ENCODE results near the gene ADORA2A. TPM values are rescaled to one million over a fixed set of nuclear protein-coding genes. Genes with fewer than 3 reads are reported as not detected.

ADORA2A gene
- total RNA-seq, 1 experiment from 2014 or later: 3.6 TPM

DNA sequence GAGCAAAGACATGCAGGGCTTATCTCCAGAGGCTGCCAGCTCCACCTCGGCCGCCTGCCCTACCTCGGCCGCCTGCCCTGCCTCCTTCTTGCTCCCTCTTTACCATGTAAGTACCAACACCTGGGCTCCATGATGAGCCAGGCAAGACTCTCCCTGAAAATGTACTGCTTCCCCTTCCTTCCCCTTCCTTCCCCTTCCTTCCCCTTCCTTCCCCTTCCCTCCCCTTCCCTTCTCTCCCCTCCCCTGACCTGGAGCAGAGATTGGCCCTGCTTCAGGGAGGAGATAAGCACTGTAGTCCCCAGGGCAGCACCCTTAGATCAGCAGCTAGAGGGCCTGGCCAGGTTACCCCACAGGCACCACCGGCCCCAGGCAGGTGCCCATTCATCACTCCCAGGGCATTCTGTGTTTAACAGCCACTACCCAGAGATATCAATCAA is 25.4 kb upstream of the ADORA2A start (continued):
- TF ChIP-seq, protein P1, sequence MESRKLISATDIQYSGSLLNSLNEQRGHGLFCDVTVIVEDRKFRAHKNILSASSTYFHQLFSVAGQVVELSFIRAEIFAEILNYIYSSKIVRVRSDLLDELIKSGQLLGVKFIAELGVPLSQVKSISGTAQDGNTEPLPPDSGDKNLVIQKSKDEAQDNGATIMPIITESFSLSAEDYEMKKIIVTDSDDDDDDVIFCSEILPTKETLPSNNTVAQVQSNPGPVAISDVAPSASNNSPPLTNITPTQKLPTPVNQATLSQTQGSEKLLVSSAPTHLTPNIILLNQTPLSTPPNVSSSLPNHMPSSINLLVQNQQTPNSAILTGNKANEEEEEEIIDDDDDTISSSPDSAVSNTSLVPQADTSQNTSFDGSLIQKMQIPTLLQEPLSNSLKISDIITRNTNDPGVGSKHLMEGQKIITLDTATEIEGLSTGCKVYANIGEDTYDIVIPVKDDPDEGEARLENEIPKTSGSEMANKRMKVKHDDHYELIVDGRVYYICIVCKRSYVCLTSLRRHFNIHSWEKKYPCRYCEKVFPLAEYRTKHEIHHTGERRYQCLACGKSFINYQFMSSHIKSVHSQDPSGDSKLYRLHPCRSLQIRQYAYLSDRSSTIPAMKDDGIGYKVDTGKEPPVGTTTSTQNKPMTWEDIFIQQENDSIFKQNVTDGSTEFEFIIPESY (IDR thresholded peaks at IDR 0.05; ENCODE audit: extremely low read depth, insufficient replicate concordance, low read length): no peak

- H3K9ac ChIP-seq (ENCODE audit: low read length): peak overlapping the region; percentile 32; the same call in 1 of the 2 replicates
- CTCF ChIA-PET: interaction anchor here (1.4 kb wide), 1 partner anchor 21 kb away, joined by 3 read pairs; no protein-coding TSS in a partner anchor
Measured at GRCh38 chr22:24402460-24403192, 24.8 kb upstream of the ADORA2A start.

More at GRCh38 chr22:24402460-24403192, 24.8 kb upstream of the ADORA2A start:
- intact Hi-C loops (cut with micrococcal nuclease): no loop called here
- no peaks in the 10 kb centered on the region for H3K9me3 ChIP-seq (ENCODE audit: control insufficient read depth in 1 of 2, insufficient read depth in 1 of 2, low read depth in 1 of 2, low read length in 2 of 2)
- H2AFZ ChIP-seq (ENCODE audit: low read depth, low read length, poor library complexity, severe bottlenecking): no peak overlapping the region
- no peaks in the 10 kb centered on the region; the same call in 1 of the 2 replicates for H3K79me2 ChIP-seq (ENCODE audit: insufficient read depth, low read length)
- peak overlapping the region; percentile 68; the same call in 1 of the 2 replicates for H3K27ac ChIP-seq (ENCODE audit: low read depth, low read length)
- H3K4me2 ChIP-seq (ENCODE audit: low read length): peak overlapping the region; percentile 61
- ATAC-seq: peak; percentile 95
- POLR2A ChIA-PET: no interaction called here
- DNase-seq (ENCODE audit: low read depth, low spot score): peak; percentile 82
- TF ChIP-seq, protein P1 (IDR thresholded peaks at IDR 0.05; ENCODE audit: extremely low read depth, insufficient replicate concordance, low read length): no peak
- TF ChIP-seq POLR2AphosphoS5 (IDR thresholded peaks at IDR 0.05; ENCODE audit: low read depth, low read length) (peak; percentile 51; the same call in 1 of the 2 replicates), JUND (IDR thresholded peaks at IDR 0.05) (peak; percentile 87), YY1 (IDR thresholded peaks at IDR 0.05; ENCODE audit: extremely low read depth, insufficient replicate concordance, low read depth, low read length) (no peak), SRF (IDR thresholded peaks at IDR 0.05; ENCODE audit: low read depth) (peak; percentile 77), SP1 (IDR thresholded peaks at IDR 0.05; ENCODE audit: low read depth) (peak; percentile 76), EZH2 (IDR thresholded peaks at IDR 0.05) (no peak), CEBPB (IDR thresholded peaks at IDR 0.05; ENCODE audit: low read depth) (no peak), ELF1 (IDR thresholded peaks at IDR 0.05; ENCODE audit: borderline replicate concordance, low read depth) (peak; percentile 51; the same call in 1 of the 2 replicates), FOSL1 (IDR thresholded peaks at IDR 0.05; ENCODE audit: low read depth) (peak; percentile 84), ZNF274 (IDR thresholded peaks at IDR 0.05; ENCODE audit: low read depth, low read length) (no peak), SIN3A (IDR thresholded peaks at IDR 0.05; ENCODE audit: low read depth) (peak; percentile 55), ZFX (IDR thresholded peaks at IDR 0.05) (no peak), TCF7L2 (IDR thresholded peaks at IDR 0.05; ENCODE audit: borderline replicate concordance, extremely low read depth, insufficient read depth, insufficient read length) (peak; percentile 38)
- TF ChIP-seq, protein P2, sequence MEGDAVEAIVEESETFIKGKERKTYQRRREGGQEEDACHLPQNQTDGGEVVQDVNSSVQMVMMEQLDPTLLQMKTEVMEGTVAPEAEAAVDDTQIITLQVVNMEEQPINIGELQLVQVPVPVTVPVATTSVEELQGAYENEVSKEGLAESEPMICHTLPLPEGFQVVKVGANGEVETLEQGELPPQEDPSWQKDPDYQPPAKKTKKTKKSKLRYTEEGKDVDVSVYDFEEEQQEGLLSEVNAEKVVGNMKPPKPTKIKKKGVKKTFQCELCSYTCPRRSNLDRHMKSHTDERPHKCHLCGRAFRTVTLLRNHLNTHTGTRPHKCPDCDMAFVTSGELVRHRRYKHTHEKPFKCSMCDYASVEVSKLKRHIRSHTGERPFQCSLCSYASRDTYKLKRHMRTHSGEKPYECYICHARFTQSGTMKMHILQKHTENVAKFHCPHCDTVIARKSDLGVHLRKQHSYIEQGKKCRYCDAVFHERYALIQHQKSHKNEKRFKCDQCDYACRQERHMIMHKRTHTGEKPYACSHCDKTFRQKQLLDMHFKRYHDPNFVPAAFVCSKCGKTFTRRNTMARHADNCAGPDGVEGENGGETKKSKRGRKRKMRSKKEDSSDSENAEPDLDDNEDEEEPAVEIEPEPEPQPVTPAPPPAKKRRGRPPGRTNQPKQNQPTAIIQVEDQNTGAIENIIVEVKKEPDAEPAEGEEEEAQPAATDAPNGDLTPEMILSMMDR (IDR thresholded peaks at IDR 0.05 in 2 of 3, conservative IDR thresholded peaks at IDR 0.05 in 1 of 3; ENCODE audit: borderline replicate concordance in 1 of 3, insufficient read depth in 1 of 3, low read depth in 2 of 3, low read length in 2 of 3): no peak
- TF ChIP-seq, protein P3, sequence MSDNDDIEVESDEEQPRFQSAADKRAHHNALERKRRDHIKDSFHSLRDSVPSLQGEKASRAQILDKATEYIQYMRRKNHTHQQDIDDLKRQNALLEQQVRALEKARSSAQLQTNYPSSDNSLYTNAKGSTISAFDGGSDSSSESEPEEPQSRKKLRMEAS (IDR thresholded peaks at IDR 0.05): peak; percentile 70; the same call in 1 of the 2 replicates
- H3K36me3 ChIP-seq (ENCODE audit: control insufficient read depth in 1 of 2, insufficient read depth in 2 of 2, low read length in 2 of 2): peaks cover 3 to 11% of the 10 kb centered on the region in 2 experiments; a peak in 3 of 4 replicates
- H3K4me1 ChIP-seq (ENCODE audit: control insufficient read depth in 1 of 2, insufficient read depth in 2 of 2, low read length in 2 of 2): peaks cover 26 to 37% of the 10 kb centered on the region in 2 experiments
- H3K4me3 ChIP-seq (replicated peaks in 1 of 2; ENCODE audit: low read depth in 1 of 2, low read length in 2 of 2): peak overlapping the region in 1 of 2 experiments; percentile 11; a peak in 1 of 4 replicates
- BruUV-seq (replicated peaks): no TSS peak
- no peaks in the 10 kb centered on the region for H3K27me3 ChIP-seq (ENCODE audit: insufficient read depth, low read length)
- H4K20me1 ChIP-seq (ENCODE audit: insufficient read depth): peaks cover 10% of the 10 kb centered on the region
- no peaks in the 10 kb centered on the region for H3K9me2 ChIP-seq (ENCODE audit: insufficient read depth)
- RAD21 ChIA-PET (ENCODE audit: low non-redundant PET in 1 of 2, low total read pairs in 2 of 2, uncharacterized antibody in 2 of 2, unreplicated experiment in 2 of 2): interaction anchor here in 1 of 2 experiments (0.6 kb wide), 1 partner anchor 102 kb away, joined by 4 read pairs; no protein-coding TSS in a partner anchor
